Liver (tissue), 9 donors: ENCODE data around the gene METTL25. TPM values are rescaled to one million over a fixed set of nuclear protein-coding genes. Genes with fewer than 3 reads are reported as not detected.

Experiments used
- DNase-seq: peaks from one replicate; pipeline ENCODE4 v3.0.0-alpha.2; 2017; ENCODE audit warnings: low spot score
- H3K27ac ChIP-seq, 2 donors: one replicate each; pipeline ENCODE4 v1.7.0; 2013; ENCODE audit warnings: inconsistent platforms in 2 of 2, low read length in 2 of 2, control low read depth in 1 of 2, low read depth in 1 of 2, mild to moderate bottlenecking in 1 of 2
- H3K27me3 ChIP-seq, 4 donors: one replicate each; pipeline versions ENCODE4 v1.6.1 to v1.7.0; 2013; ENCODE audit warnings: low read length in 3 of 4, inconsistent platforms in 1 of 4, mild to moderate bottlenecking in 1 of 4, moderate library complexity in 1 of 4; ENCODE audit not compliant: control insufficient read depth in 4 of 4, insufficient read depth in 4 of 4
- H3K36me3 ChIP-seq, 4 donors: one replicate each; pipeline versions ENCODE4 v1.6.1 to v1.7.0; 2013; ENCODE audit warnings: low read length in 3 of 4, mild to moderate bottlenecking in 3 of 4, low read depth in 1 of 4, moderate library complexity in 1 of 4; ENCODE audit not compliant: control insufficient read depth in 4 of 4, insufficient read depth in 3 of 4
- H3K4me1 ChIP-seq, 4 donors: one replicate each; pipeline versions ENCODE4 v1.6.1 to v1.7.0; 2013; ENCODE audit warnings: low read length in 3 of 4, mild to moderate bottlenecking in 3 of 4, moderate library complexity in 1 of 4; ENCODE audit not compliant: control insufficient read depth in 4 of 4, insufficient read depth in 4 of 4
- H3K4me3 ChIP-seq, 3 donors: one replicate each; pipeline versions ENCODE4 v1.6.1 to v1.7.0; 2013; ENCODE audit warnings: low read length in 3 of 3, control low read depth in 1 of 3, low read depth in 1 of 3, mild to moderate bottlenecking in 1 of 3
- H3K9ac ChIP-seq, 2 donors: one replicate each; pipeline ENCODE4 v1.7.0; 2013; ENCODE audit warnings: low read length in 2 of 2, mild to moderate bottlenecking in 2 of 2, moderate library complexity in 2 of 2, control low read depth in 1 of 2, low read depth in 1 of 2
- H3K9me3 ChIP-seq, 4 donors: one replicate each; pipeline versions ENCODE4 v1.6.1 to v1.7.0; 2013; ENCODE audit warnings: low read length in 3 of 4; ENCODE audit not compliant: control insufficient read depth in 4 of 4
- ATF3 ChIP-seq: IDR thresholded peaks from 2 replicates; pipeline ENCODE4 v1.6.1; 2016; ENCODE audit warnings: antibody characterized with exemption
- CTCF ChIP-seq: fragments of 150-350 bp; IDR thresholded peaks from 2 replicates; pipeline ENCODE4 v1.5.1; 2017; ENCODE audit warnings: improper control_type of control experiment, low read depth, low read length; ENCODE audit not compliant: missing input control
- EGR1 ChIP-seq, 2 donors: IDR thresholded peaks; 2 replicates each; pipeline ENCODE4 v1.6.1; 2016 to 2018; ENCODE audit warnings: antibody characterized with exemption in 2 of 2, low read depth in 2 of 2
- FOXA1 ChIP-seq: IDR thresholded peaks from 2 replicates; pipeline ENCODE4 v1.6.1; 2016; ENCODE audit warnings: antibody characterized with exemption
- FOXA2 ChIP-seq: IDR thresholded peaks from 2 replicates; pipeline ENCODE4 v1.6.1; 2016; ENCODE audit warnings: antibody characterized with exemption
- GABPA ChIP-seq, 2 donors: IDR thresholded peaks in 1 of 2; conservative IDR thresholded peaks in 1 of 2; 2 replicates each; pipeline ENCODE4 v1.6.1; 2016; ENCODE audit warnings: antibody characterized with exemption in 2 of 2, mild to moderate bottlenecking in 1 of 2, moderate library complexity in 1 of 2
- HNF4A ChIP-seq, 2 donors: conservative IDR thresholded peaks; 2 replicates each; pipeline ENCODE4 v1.6.1; 2016; ENCODE audit warnings: antibody characterized with exemption in 2 of 2, mild to moderate bottlenecking in 2 of 2
- HNF4G ChIP-seq: IDR thresholded peaks from 2 replicates; pipeline ENCODE4 v1.6.1; 2016; ENCODE audit warnings: antibody characterized with exemption
- JUND ChIP-seq, 2 donors: IDR thresholded peaks; 2 replicates each; pipeline ENCODE4 v1.6.1; 2016; ENCODE audit warnings: antibody characterized with exemption in 2 of 2
- MAX ChIP-seq: IDR thresholded peaks from 2 replicates; pipeline ENCODE4 v1.6.1; 2016; ENCODE audit warnings: antibody characterized with exemption
- NR2F2 ChIP-seq: IDR thresholded peaks from 2 replicates; pipeline ENCODE4 v1.6.1; 2016; ENCODE audit warnings: antibody characterized with exemption
- RAD21 ChIP-seq, 2 donors: IDR thresholded peaks; 2 replicates each; pipeline ENCODE4 v1.6.1; 2016; ENCODE audit warnings: antibody characterized with exemption in 2 of 2, mild to moderate bottlenecking in 2 of 2
- REST ChIP-seq: IDR thresholded peaks from 2 replicates; pipeline ENCODE4 v1.6.1; 2016; ENCODE audit warnings: antibody characterized with exemption, mild to moderate bottlenecking
- RXRA ChIP-seq, 2 donors: IDR thresholded peaks; 2 replicates each; pipeline ENCODE4 v1.6.1; 2017 to 2018; ENCODE audit warnings: antibody characterized with exemption in 2 of 2, mild to moderate bottlenecking in 1 of 2
- SP1 ChIP-seq: IDR thresholded peaks from 2 replicates; pipeline ENCODE4 v1.6.1; 2018; ENCODE audit warnings: antibody characterized with exemption, mild to moderate bottlenecking
- TAF1 ChIP-seq: conservative IDR thresholded peaks from 2 replicates; pipeline ENCODE4 v1.6.1; 2016; ENCODE audit warnings: antibody characterized with exemption, mild to moderate bottlenecking
- YY1 ChIP-seq: IDR thresholded peaks from 2 replicates; pipeline ENCODE4 v1.6.1; 2016; ENCODE audit warnings: antibody characterized with exemption, mild to moderate bottlenecking
- ZBTB33 ChIP-seq: IDR thresholded peaks from 2 replicates; pipeline ENCODE4 v1.6.1; 2016; ENCODE audit warnings: antibody characterized with exemption
- WGBS: extraction: QIAGEN DNeasy Blood & Tissue Kit; methylation state at CpG from one replicate; pipeline ENCODE4 v1.1.7; 2013; 5-methylcytosine and 5-hydroxymethylcytosine counted together
- polyA plus RNA-seq, 2 donors: library from polyadenylated mRNA; stranded (reverse) in 1 of 2; unstranded in 1 of 2; fragments of 200-250 nt in 1 of 2; fragments of >200 nt in 1 of 2; fragmentation: Nextera tagmentation in 1 of 2; extraction: Ambion mirVana in 1 of 2; gene quantifications; one replicate each; pipeline versions ENCODE4 v1.2.1 to v1.2.3, GENCODE V29; 2013 to 2015
- total RNA-seq, 2 donors: library from RNA; depleted of rRNA; stranded (reverse); fragments of >200 nt; gene quantifications; one replicate each; pipeline ENCODE4 v1.2.3, GENCODE V29; 2014
- donor health status: healthy.
- donor health status: healthy.
- donor health status: healthy.
- donor health status: healthy.
- donor health status: healthy.

METTL25 gene
- total and polyA plus RNA-seq, 4 donors, result 1.5 to 13.4 (median 9.6) TPM

- Histone ChIP-seq H3K4me3 (no peak overlapping the region), H3K9ac (no peak overlapping the region), H3K4me1 (peaks cover 0 to 7% (median 0%) of the 10 kb centered on the region in 4 donors), H3K9me3 (no peaks in the 10 kb centered on the region), H3K27me3 (no peaks in the 10 kb centered on the region), H3K36me3 (no peaks in the 10 kb centered on the region), H3K27ac (no peak overlapping the region)
- DNase-seq, result no peak
- no peak for TF ChIP-seq FOXA2
- no peak for TF ChIP-seq FOXA1
- no peak for TF ChIP-seq EGR1 (IDR thresholded peaks at IDR 0.05; ENCODE audit: low read depth in 2 of 2)
- no peak for TF ChIP-seq GABPA (IDR thresholded peaks at IDR 0.05 in 1 of 2, conservative IDR thresholded peaks at IDR 0.05 in 1 of 2)
- TF ChIP-seq RAD21 (IDR thresholded peaks at IDR 0.05), result no peak
- no peak for TF ChIP-seq HNF4G
- no peak for TF ChIP-seq NR2F2
- no peak for TF ChIP-seq SP1
- TF ChIP-seq JUND (IDR thresholded peaks at IDR 0.05), result no peak
- no peak for TF ChIP-seq CTCF
- TF ChIP-seq REST, result no peak
- no peak for TF ChIP-seq MAX
- TF ChIP-seq HNF4A (conservative IDR thresholded peaks at IDR 0.05), result no peak
- no peak for TF ChIP-seq RXRA (IDR thresholded peaks at IDR 0.05)
- TF ChIP-seq ATF3, result no peak
- TF ChIP-seq TAF1, result no peak
- no peak for TF ChIP-seq ZBTB33
- no peak for TF ChIP-seq YY1
- 89% methylated on average over 5 of the region's 5 CpGs for WGBS
Measured at GRCh38 chr12:82517808-82518207, 159.5 kb downstream of the METTL25 start.

GRCh38 chr12:82519510-82519909, 161.2 kb downstream of the METTL25 start:
- DNase-seq, result no peak
- no peak overlapping the region for H3K9ac ChIP-seq
- H3K4me3 ChIP-seq, result no peak overlapping the region
- no peaks in the 10 kb centered on the region for H3K9me3 ChIP-seq
- peaks cover 0 to 17% (median 7%) of the 10 kb centered on the region in 4 donors for H3K4me1 ChIP-seq
- no peaks in the 10 kb centered on the region for H3K27me3 ChIP-seq
- TF ChIP-seq ZBTB33, result no peak
- no peaks in the 10 kb centered on the region for H3K36me3 ChIP-seq
- H3K27ac ChIP-seq, result no peak overlapping the region
